Spleen (tissue), 7 donors: ENCODE measurements around the gene BOLA2B.

Source experiments
- POLR2A ChIP-seq, 3 donors: fragments of 450-650 bp; IDR thresholded peaks; one replicate each; pipeline ENCODE4 v1.5.1; 2017; ENCODE audit warnings: antibody characterized with exemption in 3 of 3, mild to moderate bottlenecking in 1 of 3
- POLR2AphosphoS5 ChIP-seq, 3 donors: sonication (generic); formaldehyde crosslinking; IDR thresholded peaks; one replicate each; pipeline ENCODE4 v1.5.1; 2017; ENCODE audit warnings: antibody characterized with exemption in 3 of 3
- TF ChIP-seq, protein P1 (sequence below), 11 experiments: fragments of 200-600 bp in 7 of 11; fragments of 450-650 bp in 4 of 11; sonication (generic) in 4 of 11; IDR thresholded peaks in 8 of 11; conservative IDR thresholded peaks in 3 of 11; 1 replicate in 7 of 11; 2 replicates in 4 of 11; pipeline versions ENCODE4 v1.4.0 to v1.8.0; 2016 to 2021; ENCODE audit warnings: antibody characterized with exemption in 11 of 11, inconsistent platforms in 4 of 11, mild to moderate bottlenecking in 1 of 11
- donor health status: DM: no; HTN: no; CAD: no; lungs with moderate emphysema.
- donor health status: DM: no; HTN: no; CAD: no.
- donor health status: DM: no; HTN: no; CAD: no.

DNA sequence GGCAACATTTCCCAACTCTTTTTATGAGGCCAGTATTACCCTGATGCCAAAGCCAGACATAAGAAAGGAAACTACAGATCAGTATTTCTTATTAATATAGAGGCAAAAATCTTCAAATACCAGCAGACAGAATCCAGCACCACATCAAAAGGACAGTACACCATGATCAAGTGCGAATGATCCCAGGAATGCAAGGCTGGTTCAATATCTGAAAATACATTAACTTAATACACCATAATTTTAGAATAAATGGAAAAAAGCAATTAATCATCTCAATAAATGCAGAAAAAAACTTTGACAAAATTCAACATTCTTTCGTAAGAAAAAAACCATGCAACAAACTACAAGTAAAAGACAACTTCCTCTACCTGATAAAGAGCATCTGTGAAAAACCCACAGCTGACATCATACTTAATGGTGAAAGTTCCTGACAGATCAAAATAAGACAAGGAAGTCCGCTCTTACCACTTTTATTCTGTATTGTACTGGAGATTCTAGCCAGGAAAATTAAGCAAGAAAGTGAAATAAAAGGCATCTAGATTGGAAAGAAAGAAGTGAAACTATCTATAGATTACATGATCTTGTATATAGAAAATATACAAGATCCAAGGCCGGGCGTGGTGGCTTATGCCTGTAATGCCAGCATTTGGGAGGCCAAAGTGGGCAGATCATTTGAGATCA is 44.1 kb downstream of the BOLA2B start:
- TF ChIP-seq, protein P1, sequence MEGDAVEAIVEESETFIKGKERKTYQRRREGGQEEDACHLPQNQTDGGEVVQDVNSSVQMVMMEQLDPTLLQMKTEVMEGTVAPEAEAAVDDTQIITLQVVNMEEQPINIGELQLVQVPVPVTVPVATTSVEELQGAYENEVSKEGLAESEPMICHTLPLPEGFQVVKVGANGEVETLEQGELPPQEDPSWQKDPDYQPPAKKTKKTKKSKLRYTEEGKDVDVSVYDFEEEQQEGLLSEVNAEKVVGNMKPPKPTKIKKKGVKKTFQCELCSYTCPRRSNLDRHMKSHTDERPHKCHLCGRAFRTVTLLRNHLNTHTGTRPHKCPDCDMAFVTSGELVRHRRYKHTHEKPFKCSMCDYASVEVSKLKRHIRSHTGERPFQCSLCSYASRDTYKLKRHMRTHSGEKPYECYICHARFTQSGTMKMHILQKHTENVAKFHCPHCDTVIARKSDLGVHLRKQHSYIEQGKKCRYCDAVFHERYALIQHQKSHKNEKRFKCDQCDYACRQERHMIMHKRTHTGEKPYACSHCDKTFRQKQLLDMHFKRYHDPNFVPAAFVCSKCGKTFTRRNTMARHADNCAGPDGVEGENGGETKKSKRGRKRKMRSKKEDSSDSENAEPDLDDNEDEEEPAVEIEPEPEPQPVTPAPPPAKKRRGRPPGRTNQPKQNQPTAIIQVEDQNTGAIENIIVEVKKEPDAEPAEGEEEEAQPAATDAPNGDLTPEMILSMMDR (IDR thresholded peaks at IDR 0.05 in 8 of 11, conservative IDR thresholded peaks at IDR 0.05 in 3 of 11) = no peak
- no peak for TF ChIP-seq POLR2A (IDR thresholded peaks at IDR 0.05)
- no peak for TF ChIP-seq POLR2AphosphoS5 (IDR thresholded peaks at IDR 0.05)
